UCSD-AML1 (cell line): ENCODE data around the gene CAB39.
"Not testable (repeated sequence)": the region's sequence is repeated elsewhere in the genome, so short reads cannot be mapped to it uniquely, and the experiment has no call there.

Experiments used
- DNase-seq: peaks from one replicate; lab custom pipeline; 2025; ENCODE audit not compliant: unreplicated experiment; lab: John Stamatoyannopoulos, UW

CAB39 gene

DNA sequence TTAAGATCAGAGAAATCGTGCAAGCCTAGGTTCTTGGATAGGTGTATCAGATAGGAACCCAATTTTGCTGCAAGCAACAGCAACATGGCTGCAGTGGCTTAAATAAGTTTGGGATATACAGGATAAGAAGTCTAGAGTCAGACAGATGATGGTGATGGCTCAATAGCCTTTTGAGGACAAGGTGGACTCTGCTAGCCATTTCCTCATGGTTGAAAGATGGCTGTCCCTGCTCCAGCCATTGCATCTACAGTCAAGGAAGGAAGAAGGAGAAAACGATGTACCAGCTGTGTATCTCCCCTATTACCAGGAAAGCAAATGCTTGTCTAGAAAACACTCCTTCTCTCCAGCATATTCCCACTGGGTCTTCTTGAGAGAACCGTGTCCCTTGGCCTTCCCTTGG is 30.1 kb upstream of the CAB39 start:
- DNase-seq: no peak

DNA sequence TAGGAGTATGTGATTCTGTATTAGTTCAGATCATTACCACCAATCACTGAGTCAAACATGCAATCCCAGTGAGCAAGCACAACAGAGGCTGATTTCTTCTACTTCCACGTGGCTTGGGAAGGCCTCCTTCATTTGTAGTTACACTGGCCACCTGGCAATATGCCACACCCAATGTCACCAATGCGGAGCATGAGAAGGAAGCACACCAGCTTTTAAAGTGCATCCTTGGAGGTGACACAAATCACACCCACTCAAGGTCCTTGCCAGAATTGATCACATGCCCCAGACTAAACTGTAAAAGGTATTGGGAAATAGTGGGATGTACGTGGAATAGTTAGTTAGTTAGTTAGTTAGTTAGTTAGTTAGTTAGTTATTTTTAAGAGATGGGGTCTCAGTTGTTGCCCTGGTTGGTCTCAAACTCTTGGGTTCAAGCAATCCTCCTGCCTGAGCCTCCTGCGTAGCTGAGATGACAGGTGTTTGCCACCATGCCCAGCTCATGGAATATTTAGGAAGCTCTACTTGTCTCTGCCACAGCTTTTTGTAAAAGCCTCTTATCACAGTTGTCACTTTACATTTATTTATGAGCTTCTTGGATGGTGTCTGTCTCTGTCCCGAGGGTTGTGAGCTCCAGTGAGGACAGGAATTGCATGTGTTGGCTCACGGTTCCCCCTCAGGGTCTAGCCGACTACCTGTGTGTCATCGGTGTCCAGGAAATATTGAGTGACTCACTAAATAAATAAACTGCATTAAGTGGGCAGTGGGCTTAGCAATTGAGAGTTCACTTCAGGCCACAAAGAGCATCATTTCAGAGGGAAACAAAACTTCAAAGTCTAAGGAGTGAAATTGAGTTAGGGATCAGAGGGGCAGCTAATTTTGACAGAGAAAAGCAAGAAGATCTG is 28.1 kb upstream of the CAB39 start:
- no peak for DNase-seq

DNA sequence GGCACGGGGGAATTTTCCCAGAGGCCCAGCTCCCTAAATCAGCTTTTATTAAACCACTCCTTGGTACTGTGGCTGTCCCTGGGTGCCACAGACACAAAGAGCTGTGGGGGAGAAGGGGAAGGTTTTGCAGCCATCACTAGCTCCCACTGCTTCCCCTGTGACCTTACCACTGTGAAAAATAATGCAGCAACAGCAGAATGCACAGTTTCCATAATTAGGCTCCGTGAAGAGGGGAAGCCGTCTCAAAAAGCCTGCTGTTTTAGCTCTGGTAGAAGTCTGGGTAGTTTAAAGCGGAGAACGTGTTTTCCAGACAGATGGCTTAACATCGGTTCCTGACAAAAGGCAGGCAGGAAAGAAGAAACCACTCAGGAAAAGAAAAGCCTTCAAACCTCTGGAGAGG is 27.5 kb upstream of the CAB39 start:
- no peak for DNase-seq

DNA sequence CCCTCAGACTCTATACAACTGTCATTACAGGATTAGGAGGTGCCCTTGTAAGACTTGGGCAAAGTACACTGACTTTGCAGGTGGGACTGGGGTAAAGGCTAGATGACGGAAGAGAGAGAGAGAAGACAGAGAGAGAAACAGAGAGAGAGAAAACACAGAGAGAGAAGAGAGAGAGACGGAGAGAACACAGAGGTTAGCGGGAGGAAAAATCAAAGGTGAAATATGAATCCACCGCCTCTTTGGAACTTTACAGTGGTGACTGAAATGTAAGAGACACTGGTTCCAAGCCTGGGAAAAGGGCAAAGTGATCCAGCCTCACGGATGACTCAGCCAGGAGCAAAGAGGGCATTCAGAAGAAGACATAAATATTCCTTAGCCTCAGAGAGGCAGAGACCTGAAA is 25.1 kb upstream of the CAB39 start:
- DNase-seq: no peak

DNA sequence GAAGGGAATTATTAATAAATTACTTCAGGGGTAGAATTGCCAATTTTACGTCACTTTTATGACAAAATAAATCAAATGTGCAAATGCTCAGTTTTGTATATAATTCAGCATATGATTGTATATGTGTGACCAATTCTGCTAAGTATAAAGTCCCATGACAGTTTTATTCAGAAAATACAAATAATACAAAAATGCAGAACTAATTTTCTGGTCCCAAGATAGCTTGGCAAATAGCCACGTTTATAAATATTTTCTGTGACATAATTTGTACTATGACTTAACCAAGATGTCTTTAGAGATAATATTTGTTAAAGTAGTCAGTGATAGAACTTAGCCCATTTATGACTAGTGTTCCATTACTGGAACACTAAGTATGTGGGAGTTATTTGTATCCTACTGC is 24.2 kb upstream of the CAB39 start:
- no peak for DNase-seq

DNA sequence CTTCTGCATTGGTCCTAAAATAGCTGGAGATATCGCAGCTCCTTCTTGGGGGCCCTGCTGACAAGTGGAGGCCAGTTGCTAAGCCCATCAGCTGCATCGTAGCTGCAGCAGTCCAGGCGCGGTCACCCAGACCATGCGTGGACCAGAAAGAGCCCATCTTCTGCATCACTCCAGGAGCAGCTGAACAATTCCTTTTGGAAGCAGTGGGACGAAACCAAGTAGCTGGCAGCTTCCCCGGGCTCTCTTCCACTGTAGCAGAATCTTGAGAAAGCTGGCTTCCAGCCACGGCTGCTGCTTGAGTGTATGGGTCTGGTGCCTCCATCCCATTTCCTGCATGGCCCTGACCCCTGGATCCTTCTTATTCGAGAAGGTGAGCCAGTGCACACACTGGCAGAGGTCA is 22.2 kb upstream of the CAB39 start:
- no peak for DNase-seq

DNA sequence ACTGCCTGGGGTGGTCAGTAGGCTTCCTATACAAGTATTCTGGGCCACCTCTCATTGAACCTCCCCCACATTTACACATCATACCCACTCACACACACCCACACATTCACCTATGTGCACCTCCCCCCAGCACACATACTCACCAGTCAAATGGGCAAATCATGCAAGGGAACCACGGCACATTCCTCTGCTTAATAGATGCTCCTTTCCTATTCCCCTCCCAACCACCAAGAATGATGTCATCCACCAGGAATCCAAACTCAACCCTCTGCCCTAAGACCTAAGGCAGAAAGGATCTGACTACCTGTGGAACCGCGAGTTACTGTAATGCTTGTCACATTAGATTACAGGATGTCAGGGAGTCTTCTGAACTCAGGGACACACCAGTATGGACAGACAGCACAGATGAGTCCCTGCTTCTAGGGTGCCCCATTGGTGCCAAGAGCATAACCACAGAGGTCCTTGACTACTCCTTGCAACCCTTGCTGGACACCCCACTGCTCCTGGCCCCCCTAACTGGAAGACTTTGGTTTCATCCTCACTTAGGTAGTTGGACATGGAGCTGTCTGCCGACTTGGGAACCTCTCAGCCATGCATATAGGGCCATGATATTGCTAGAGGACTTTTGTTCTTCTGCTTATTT is 21.5 kb upstream of the CAB39 start:
- DNase-seq: no peak

DNA sequence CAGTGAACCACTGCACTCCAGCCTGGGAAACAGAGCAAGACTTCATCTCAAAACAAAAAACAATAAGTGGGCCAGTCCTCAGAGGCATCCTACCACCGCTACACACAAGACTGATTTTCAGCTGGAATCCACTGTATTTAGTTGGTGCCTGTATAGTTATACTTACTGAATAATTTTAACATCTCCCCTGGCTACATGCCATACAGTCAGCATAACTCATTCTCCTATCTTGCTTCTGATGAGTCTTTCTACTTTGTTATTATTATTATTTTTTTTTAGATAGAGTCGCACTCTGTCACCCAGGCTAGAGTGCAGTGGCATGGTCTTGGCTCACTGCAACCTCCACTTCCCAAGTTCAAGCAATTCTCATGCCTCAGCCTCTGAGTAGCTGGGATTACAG is 19.9 kb upstream of the CAB39 start:
- no peak for DNase-seq

DNA sequence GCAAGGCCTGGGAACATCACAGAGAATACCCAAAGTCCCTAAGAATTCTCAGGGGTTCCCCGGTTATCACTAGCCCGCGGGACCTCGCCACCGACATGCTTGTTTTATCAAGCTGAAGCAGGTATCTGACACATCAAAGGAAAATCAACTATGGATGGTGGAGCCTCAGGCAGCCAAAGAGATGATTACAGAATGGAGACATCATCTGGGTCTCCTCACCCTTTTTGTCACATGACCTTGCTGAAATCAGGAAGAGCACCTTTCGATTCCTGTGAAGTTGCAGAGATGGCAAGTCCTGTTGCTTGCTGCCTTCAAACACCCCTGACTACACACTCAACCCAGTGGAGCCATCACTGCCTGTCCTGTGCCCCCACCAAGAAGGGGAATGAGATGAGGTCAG is 19.2 kb upstream of the CAB39 start:
- DNase-seq: no peak

DNA sequence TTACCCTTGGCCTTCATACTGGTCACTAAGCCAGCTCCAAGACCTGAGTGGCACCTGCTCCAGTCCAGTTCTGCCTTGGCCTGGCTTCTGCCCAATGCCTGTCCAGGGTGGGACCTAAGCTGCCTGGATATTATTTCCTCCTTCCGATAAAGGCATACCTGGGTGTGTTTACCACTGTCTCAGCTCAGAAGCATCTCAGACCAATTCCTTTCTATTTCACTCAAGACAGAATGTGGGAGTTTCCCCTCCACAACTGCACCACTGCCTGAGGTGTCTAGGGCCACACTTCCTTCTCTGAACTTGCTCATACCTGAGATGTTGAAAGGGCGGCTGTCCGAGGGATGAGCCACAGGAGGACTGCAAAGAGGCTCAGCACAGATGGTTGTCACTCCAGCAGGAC is 18.4 kb upstream of the CAB39 start:
- no peak for DNase-seq

DNA sequence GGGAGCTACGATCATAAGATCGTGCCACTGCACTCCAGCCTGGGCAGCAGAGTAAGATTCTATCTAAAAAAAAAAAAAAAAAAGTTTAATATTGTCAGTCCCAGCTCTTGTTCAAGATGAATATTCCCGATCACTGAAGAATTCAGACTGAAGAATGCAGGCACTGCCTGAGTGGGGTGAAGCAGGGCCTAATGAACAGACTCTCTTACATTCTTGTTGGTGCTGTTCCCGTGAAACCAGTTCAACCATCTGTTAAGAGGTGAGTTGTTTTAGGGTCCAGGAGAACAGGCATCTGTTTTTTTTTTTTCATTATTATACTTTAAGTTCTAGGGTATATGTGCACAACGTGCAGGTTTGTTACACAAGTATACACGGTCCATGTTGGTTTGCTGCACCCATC is 17.1 kb upstream of the CAB39 start:
- DNase-seq: no peak

DNA sequence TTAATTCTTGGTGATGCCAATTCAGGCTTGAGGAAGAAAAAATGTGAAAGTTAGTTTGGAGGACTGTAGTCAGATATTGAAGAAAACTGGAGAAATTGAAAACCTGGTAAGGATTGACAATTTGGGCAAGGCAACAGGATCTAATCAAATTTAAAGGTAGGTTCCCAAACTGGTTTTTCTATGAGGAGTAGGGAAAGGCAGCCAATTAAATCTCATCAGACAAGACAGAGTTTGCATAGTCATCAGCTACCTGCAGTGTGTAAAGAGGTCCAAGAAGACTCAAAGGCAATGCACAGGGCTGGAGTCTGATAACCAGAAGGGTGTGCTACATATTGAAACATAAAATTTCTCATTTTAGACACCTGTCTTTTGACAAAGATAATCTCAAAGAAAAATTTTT is 16.0 kb upstream of the CAB39 start:
- no peak for DNase-seq

DNA sequence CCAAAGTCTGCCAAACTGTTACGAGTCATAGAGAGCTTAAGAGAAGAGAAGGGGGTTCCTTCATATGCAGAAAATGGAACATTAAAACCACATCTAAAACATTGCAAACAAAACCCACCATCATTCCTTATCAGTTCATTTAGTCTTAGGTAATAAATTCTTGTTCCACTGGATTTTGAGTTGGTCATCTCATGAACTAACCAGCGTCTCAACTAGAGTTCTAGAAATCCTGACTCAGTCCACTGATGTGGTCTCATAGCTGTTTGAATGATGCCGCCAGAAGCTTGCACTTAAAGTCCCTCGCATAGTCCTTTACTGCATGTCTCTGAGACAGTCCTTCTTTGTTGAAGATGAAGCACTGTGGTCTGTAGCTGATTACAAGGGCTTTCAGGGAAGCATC is 15.0 kb upstream of the CAB39 start:
- no peak for DNase-seq

DNA sequence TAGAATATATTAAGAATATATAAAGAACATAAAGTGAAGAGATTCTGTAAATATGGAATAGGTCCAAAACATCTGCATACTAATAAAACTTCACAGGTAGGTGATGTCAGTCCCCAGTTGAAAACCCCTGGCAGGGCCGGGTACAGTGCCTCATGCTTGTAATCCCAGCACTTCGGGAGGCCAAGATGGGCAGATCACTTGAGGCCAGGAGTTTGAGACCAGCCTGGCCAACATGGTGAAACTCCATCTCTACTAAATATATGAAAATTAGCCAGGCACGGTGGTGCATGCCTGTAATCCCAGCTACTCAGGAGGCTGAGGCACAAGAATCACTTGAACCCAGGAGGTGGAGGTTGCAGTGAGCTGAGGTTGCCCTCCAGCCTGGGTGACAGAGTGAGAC is 13.9 kb upstream of the CAB39 start:
- DNase-seq: not testable (repeated sequence)

DNA sequence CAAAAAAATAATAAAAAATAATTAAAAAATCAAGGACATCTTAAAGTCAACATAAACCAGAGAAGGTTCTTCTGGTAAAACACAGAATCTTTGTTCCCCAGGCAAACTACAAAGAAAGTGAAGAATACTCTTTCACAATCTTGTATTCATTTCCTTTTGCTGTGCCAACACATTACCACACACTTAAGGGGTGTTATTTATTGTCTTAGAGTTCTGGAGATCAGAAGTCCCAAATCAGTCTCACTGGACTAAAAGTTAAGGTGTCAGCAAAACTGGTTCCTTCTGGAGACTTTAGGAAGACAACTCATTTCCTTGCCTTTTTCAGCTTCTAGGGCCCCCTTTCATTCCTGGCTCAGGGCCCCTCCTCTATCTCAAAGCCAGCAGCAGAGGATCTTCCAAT is 12.2 kb upstream of the CAB39 start:
- no peak for DNase-seq

DNA sequence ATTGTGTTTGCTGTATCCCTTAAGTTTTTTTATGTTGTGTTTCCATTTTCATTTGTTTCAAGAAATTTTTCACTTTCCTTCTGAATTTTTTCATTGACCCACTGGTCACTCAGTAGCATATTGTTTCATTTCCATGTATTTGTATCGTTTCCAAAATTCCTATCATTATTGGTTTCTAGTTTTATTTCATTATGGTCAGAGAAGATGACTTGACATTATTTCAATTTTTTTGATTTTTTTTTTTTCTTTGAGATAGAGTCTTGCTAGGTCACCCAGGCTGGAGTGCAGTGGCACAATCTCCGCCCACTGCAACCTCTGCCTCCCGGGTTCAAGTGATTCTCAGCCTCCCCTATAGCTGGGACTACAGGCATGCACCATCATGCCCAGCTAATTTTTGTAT is 11.3 kb upstream of the CAB39 start:
- DNase-seq: no peak

DNA sequence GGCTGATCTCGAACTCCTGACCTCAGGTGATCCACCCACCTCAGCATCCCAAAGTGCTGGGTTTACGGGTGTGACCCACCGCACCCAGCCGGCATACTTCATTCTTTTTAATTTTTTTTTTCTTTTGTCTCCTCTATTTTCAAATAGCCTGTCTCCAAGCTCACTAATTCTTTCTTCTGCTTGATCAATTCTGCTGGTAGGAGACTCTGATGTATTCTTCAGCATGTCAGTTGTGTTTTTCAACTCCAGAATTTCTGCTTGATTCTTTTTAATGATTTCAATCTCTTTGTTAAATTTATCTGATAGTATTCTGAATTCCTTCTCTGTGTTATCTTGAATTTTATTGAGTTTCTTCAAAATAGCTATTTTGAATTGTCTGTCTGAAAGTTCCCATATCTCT is 10.2 kb upstream of the CAB39 start:
- DNase-seq: not testable (repeated sequence)

DNA sequence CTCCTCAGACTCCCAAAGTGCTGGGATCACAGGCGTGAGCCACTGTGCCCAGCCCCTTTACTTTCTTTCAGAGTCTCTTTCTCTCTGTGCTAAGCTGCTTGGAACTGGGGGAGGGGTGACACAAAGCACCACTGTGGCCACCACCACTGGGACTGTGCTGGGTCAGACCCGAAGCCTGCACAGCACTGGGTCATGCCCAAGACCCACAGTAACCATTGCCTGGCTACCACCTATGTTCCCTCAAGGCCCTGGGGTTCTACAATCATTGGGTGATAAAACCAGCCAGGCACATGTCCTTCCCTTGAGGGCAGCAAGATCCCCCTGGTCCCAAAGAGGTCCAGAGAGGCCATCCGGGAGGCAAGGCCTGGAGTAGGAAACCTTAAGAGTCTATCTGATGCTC is 9.1 kb upstream of the CAB39 start:
- DNase-seq: no peak

DNA sequence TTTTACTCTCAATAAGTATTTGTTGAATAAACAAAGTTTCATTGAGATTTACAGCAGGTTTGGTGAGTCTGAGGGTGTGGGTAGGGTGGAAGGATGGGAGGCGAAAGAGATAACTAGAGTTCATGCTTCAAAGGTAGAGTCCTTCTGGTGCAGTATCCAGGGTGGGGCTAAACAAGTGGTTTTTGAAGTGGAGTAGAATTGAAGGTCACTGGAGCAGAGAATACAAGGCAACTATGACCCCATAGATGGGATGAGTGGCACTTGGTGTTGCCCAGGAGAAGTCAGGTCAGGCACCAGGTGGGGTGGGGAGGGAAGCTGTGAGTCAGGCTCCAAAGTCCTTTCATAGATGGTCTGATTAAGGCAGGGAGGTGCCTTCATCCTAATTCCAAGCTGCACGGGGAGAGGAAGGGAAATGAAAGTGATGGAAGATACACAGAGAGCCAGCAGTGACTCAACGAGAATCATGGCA is 6.6 kb upstream of the CAB39 start:
- no peak for DNase-seq

DNA sequence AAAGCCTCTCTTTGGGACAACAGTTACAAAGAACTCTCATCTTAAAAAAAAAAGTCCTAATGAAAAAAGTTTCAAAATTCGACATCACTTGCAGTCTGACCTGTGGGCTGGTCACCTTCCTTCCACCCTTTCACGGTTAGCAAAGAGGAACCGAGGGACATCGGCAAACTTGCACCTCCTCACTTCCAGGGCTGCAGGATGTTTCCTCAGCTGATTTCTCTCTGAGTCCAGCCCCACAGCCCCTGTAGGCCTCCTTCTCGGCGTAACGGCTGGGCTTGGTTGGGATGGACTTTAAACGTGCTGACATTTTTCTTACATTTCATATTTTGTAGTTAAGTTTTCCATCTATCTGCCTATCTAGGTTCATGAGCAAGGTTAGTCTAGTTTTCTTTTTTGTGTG is 5.7 kb upstream of the CAB39 start:
- DNase-seq: no peak

DNA sequence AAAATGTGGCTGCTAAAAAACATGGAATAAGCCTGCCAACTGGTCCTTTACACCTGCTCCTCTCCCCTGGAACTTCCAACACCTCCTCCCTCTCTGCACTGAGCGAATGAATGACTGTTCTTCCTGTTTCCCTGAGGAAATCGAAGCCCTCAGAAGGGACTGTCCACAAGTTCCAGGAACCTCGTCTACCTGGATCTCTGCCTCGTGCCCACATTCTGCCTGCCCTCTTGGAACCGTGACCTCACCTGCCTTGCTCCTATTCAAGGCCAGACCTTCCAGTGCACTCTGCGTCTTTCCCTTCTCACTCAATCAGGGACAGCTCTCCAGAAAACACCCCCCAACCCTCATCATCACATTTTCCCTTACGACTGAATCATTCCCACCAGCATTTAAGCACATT is 4.4 kb upstream of the CAB39 start:
- no peak for DNase-seq

DNA sequence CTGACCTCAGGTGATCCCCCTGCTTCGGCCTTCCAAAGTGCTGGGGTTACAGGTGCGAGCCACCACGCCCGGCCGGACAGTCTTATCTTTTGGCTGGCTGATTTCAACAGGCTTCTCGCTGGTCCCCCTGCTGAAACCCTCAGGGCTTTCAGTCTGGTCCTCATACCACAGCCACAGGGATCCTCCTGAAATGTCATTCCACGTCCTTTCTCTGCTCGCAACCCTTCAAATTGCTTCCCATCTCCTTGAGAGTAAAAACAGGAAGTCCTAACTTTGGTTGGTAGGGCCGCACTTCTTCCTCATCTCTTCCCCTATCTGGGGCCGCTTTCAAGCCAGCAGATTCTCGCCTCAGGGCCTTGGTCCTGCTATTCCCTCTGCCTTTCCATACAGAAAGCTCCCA is 1.4 kb upstream of the CAB39 start:
- peak; percentile 29 for DNase-seq
